ENCODE measurements around the gene UBL5. TPM values are rescaled to one million over a fixed set of nuclear protein-coding genes. Genes with fewer than 3 reads are reported as not detected.
"Not testable (repeated sequence)": the region's sequence is repeated elsewhere in the genome, so short reads cannot be mapped to it uniquely, and the experiment has no call there.

UBL5 gene
- 100 to 1,000 TPM; 334 to 346 TPM for total RNA-seq

- H3K27me3 Mint-ChIP-seq, result no peaks in the 10 kb centered on the region
- DNase-seq, result peak; percentile 94
- H3K9me3 Mint-ChIP-seq, result no peaks in the 10 kb centered on the region
- ChIA-PET CTCF (interaction anchor here (1.4 kb wide), 1 partner anchor 9 kb away, joined by 6 read pairs; no protein-coding TSS in a partner anchor), POLR2A (interaction anchor here (0.6 to 1.6 kb wide), 3 partner anchors 9 to 51 kb away, joined by 3 to 8 read pairs (median 3); partner anchors contain the start of gene FBXL12)
- intact Hi-C loops (cut with micrococcal nuclease), result loop anchor here (1.0 kb wide), 2 partner anchors 8 kb away; partner anchors contain the start of genes FBXL12 and PIN1
- peaks cover 20% of the 10 kb centered on the region for H3K4me1 Mint-ChIP-seq (ENCODE audit: low read depth)
- peak within 1 kb of the TSS; percentile 75 for H3K27ac Mint-ChIP-seq
- peak within 1 kb of the TSS; percentile 100 for H3K4me3 Mint-ChIP-seq
- peaks cover 9% of the 10 kb centered on the region for H3K36me3 Mint-ChIP-seq
These were observed at the start of gene UBL5 for GRCh38 chr19:9827289-9828238. Gene UBL5, plus strand, starts transcription at chr19:9827918. Its CDS starts 420 bp downstream, at chr19:9828338.

- intact Hi-C loops (cut with micrococcal nuclease), result no loop called here
- Mint-ChIP-seq H3K27me3 (no peaks in the 10 kb centered on the region), H3K27ac (no peak overlapping the region), H3K36me3 (peaks cover 6% of the 10 kb centered on the region), H3K4me1 (ENCODE audit: low read depth) (peaks cover 13% of the 10 kb centered on the region), H3K4me3 (no peak overlapping the region), H3K9me3 (peaks cover 11% of the 10 kb centered on the region)
- ChIA-PET CTCF (interaction anchor here (1.3 kb wide), 1 partner anchor 13 kb away, joined by 3 read pairs; no protein-coding TSS in a partner anchor), POLR2A (no interaction called here)
- no peak for DNase-seq
These were observed 45.4 kb upstream of the UBL5 start for GRCh38 chr19:9782338-9782737.

GRCh38 chr19:9784163-9784496, 43.6 kb upstream of the UBL5 start:
- POLR2A ChIA-PET, result not testable (repeated sequence)
- peak overlapping the region; percentile 9 for H3K4me3 Mint-ChIP-seq

GRCh38 chr19:9785367-9786331, 42.1 kb upstream of the UBL5 start:
- peak; percentile 99 for DNase-seq
- Mint-ChIP-seq H3K4me3 (peak overlapping the region; percentile 84), H3K9me3 (no peaks in the 10 kb centered on the region), H3K36me3 (no peaks in the 10 kb centered on the region), H3K27me3 (no peaks in the 10 kb centered on the region), H3K4me1 (ENCODE audit: low read depth) (peaks cover 16% of the 10 kb centered on the region), H3K27ac (peak overlapping the region; percentile 85)
- ChIA-PET CTCF (no interaction called here), POLR2A (interaction anchor here (0.8 kb wide), 1 partner anchor 18 kb away, joined by 5 read pairs; the partner anchor contains the start of gene ZNF846)
- intact Hi-C loops (cut with micrococcal nuclease), result loop anchor here (1.0 kb wide), 3 partner anchors 8 to 34 kb away; partner anchors contain the start of genes FBXL12 and ZNF846

More at GRCh38 chr19:9784163-9784496, 43.6 kb upstream of the UBL5 start:
- intact Hi-C loops (cut with micrococcal nuclease); H3K27me3 Mint-ChIP-seq; DNase-seq; H3K9me3 Mint-ChIP-seq; H3K36me3 Mint-ChIP-seq: not testable (repeated sequence)
- CTCF ChIA-PET, result interaction anchor here (1.5 kb wide), 1 partner anchor 158 kb away, joined by 6 read pairs; no protein-coding TSS in a partner anchor
- H3K4me1 Mint-ChIP-seq (ENCODE audit: low read depth), result peaks cover 13% of the 10 kb centered on the region
- H3K27ac Mint-ChIP-seq, result peak overlapping the region; percentile 85

- H3K27ac Mint-ChIP-seq, result peak overlapping the region; percentile 80
- DNase-seq, result no peak
- no peaks in the 10 kb centered on the region for H3K36me3 Mint-ChIP-seq
- H3K4me3 Mint-ChIP-seq, result peak overlapping the region; percentile 84
- ChIA-PET POLR2A (no interaction called here), CTCF (no interaction called here)
- H3K9me3 Mint-ChIP-seq, result no peaks in the 10 kb centered on the region
- H3K4me1 Mint-ChIP-seq (ENCODE audit: low read depth), result peaks cover 19% of the 10 kb centered on the region
- intact Hi-C loops (cut with micrococcal nuclease), result no loop called here
- H3K27me3 Mint-ChIP-seq, result no peaks in the 10 kb centered on the region
These were observed 41.4 kb upstream of the UBL5 start for GRCh38 chr19:9786342-9786741.

GRCh38 chr19:9786819-9787218, 40.9 kb upstream of the UBL5 start:
- POLR2A ChIA-PET, result no interaction called here
- CTCF ChIA-PET, result no interaction called here
- Mint-ChIP-seq H3K36me3 (no peaks in the 10 kb centered on the region), H3K27me3 (no peaks in the 10 kb centered on the region), H3K27ac (no peak overlapping the region), H3K4me1 (ENCODE audit: low read depth) (peaks cover 22% of the 10 kb centered on the region), H3K4me3 (peak overlapping the region; percentile 35), H3K9me3 (no peaks in the 10 kb centered on the region)
- intact Hi-C loops (cut with micrococcal nuclease), result no loop called here
- DNase-seq, result no peak

- H3K4me3 Mint-ChIP-seq; intact Hi-C loops (cut with micrococcal nuclease); H3K9me3 Mint-ChIP-seq; H3K36me3 Mint-ChIP-seq; DNase-seq; H3K27ac Mint-ChIP-seq; H3K27me3 Mint-ChIP-seq: not testable (repeated sequence)
- CTCF ChIA-PET, result interaction anchor here (0.6 to 1.3 kb wide), 4 partner anchors 18 to 204 kb away, joined by 3 to 4 read pairs (median 3); partner anchors contain the start of gene ZNF121
- peaks cover 25% of the 10 kb centered on the region for H3K4me1 Mint-ChIP-seq (ENCODE audit: low read depth)
- POLR2A ChIA-PET, result interaction anchor here (0.6 kb wide), 1 partner anchor 11 kb away, joined by 4 read pairs; no protein-coding TSS in a partner anchor
These were observed 39.1 kb upstream of the UBL5 start for GRCh38 chr19:9788604-9789003.

- Mint-ChIP-seq H3K4me1 (ENCODE audit: low read depth) (peaks cover 23% of the 10 kb centered on the region), H3K27ac (peak overlapping the region; percentile 9), H3K36me3 (no peaks in the 10 kb centered on the region), H3K4me3 (no peak overlapping the region), H3K9me3 (no peaks in the 10 kb centered on the region), H3K27me3 (no peaks in the 10 kb centered on the region)
- intact Hi-C loops (cut with micrococcal nuclease), result no loop called here
- no peak for DNase-seq
- ChIA-PET CTCF (interaction anchor here (0.6 to 0.9 kb wide), 3 partner anchors 18 to 163 kb away, joined by 3 read pairs; no protein-coding TSS in a partner anchor), POLR2A (no interaction called here)
These were observed 38.7 kb upstream of the UBL5 start for GRCh38 chr19:9789066-9789465.

- intact Hi-C loops (cut with micrococcal nuclease); H3K36me3 Mint-ChIP-seq; H3K4me3 Mint-ChIP-seq; POLR2A ChIA-PET; H3K9me3 Mint-ChIP-seq; H3K27me3 Mint-ChIP-seq; CTCF ChIA-PET; DNase-seq: not testable (repeated sequence)
- Mint-ChIP-seq H3K27ac (peak overlapping the region; percentile 9), H3K4me1 (ENCODE audit: low read depth) (peaks cover 18% of the 10 kb centered on the region)
These were observed 38.1 kb upstream of the UBL5 start for GRCh38 chr19:9789579-9789978.

- Mint-ChIP-seq H3K4me3 (peak overlapping the region; percentile 80), H3K4me1 (ENCODE audit: low read depth) (peaks cover 15% of the 10 kb centered on the region)
- H3K9me3 Mint-ChIP-seq, DNase-seq, H3K27me3 Mint-ChIP-seq, H3K36me3 Mint-ChIP-seq, POLR2A ChIA-PET, CTCF ChIA-PET, H3K27ac Mint-ChIP-seq: not testable (repeated sequence)
- intact Hi-C loops (cut with micrococcal nuclease), result loop anchor here (1.0 to 10.0 kb wide), 3 partner anchors 356 to 482 kb away; partner anchors contain the start of genes ZNF266, ZNF559 and ZNF699
These were observed 36.7 kb upstream of the UBL5 start for GRCh38 chr19:9791073-9791367.

- peak; percentile 95 for DNase-seq
- H3K27ac Mint-ChIP-seq, result peak overlapping the region; percentile 87
These were observed 36.0 kb upstream of the UBL5 start for GRCh38 chr19:9791552-9792205.

More at GRCh38 chr19:9791552-9792205, 36.0 kb upstream of the UBL5 start:
- POLR2A ChIA-PET, result no interaction called here
- Mint-ChIP-seq H3K4me1 (ENCODE audit: low read depth) (peaks cover 18% of the 10 kb centered on the region), H3K27me3 (no peaks in the 10 kb centered on the region), H3K9me3 (no peaks in the 10 kb centered on the region), H3K4me3 (peak overlapping the region; percentile 80), H3K36me3 (no peaks in the 10 kb centered on the region)
- CTCF ChIA-PET, result no interaction called here
- intact Hi-C loops (cut with micrococcal nuclease), result loop anchor here (1.0 to 10.0 kb wide), 7 partner anchors 23 to 482 kb away; partner anchors contain the start of genes FBXL12, ZNF266, ZNF559 and ZNF561
